Measurements from ENCODE around the gene PAN3.

Gene PAN3

DNA sequence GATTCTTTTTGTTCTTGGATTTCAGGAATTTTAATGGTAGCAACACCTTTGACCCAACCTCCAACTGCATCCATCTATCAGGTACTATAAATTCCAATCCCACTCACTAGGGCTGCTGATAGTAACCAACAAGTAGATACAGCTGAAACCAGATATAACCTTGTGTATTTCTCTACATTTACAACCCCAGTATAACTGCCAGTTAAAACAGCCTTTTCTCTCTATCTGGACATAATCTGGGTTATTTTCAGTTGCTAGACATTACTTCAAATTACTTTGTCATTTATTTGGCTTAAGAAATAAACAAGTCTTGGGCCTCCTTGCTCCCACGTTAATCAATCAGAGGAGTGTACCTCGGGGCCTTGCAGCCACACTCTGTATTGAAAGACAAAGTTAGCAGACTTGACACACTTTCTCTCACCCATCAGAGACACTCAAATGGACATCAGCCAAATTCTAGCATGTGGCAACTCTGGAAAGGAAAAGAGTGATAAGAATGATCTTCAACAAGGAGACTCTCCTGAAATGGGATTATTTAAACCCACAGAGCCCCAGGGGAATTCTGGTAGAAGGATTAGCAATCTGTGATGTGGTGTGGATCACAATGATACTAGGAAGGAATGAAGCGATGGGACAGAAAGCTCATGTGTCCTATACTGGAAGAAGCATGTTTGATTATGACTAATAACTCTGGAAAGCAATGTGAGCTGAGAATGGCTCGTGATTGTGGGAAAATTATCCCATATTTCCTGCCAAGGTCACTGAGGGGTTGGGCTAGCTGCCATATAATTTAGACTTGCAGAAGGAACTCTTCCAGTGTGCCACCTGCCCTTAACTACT is 199.0 kb downstream of the PAN3 start:
- DNase-seq (ENCODE audit: low spot score) = no peak

- no peak for DNase-seq (ENCODE audit: low spot score)
These were observed 199.7 kb downstream of the PAN3 start for GRCh38 chr13:28338006-28338574.

DNA sequence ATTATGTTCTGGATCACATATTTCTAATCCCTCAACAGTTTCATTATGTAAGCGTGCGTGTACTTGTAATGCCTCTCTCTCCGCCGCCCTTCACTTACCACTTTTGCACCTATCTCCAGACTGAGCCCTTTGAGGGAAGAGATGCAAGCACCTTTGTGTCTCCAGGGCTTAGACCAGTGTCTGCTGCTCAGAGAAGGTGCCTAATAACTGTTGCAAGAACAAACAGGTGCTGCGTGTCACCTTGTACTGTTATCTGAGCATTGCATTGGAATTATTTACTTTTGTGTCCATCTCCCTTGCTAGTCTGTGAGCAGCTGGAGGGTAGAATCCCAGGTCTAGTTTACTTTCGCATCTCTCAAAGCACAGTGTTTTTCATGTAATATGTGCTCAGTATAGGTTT is 200.4 kb downstream of the PAN3 start:
- DNase-seq (ENCODE audit: low spot score) = no peak

- DNase-seq (ENCODE audit: low spot score) = no peak
These were observed 201.1 kb downstream of the PAN3 start for GRCh38 chr13:28339419-28339818.

DNA sequence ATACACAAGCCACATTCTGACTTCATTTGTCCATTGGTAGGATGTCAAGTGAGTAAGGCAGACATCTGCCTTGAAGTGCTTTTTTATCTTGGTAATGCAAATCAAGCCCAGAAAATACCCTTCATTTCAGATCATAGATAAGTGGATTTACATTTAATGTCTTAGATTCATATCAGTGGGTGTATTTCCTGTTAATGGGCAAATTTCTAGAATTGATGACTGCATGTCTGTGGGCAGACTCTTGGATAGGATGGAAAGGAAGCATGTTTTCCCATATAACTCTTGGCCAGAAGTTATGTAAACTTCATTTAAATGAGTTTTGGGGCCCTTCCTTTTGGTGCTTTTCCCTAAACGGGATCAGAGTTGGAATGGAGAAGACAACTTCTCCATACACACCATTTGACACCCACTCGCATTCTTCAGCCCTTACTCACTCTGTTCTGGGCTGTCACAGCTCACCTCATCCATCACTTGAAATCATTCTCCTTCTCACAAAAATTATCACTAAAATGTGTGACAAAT is 202.0 kb downstream of the PAN3 start:
- no peak for DNase-seq (ENCODE audit: low spot score)

GRCh38 chr13:28342251-28342650 is 203.9 kb downstream of the PAN3 start:
- no peak for DNase-seq (ENCODE audit: low spot score)

- DNase-seq (ENCODE audit: low spot score) = no peak
These were observed 205.8 kb downstream of the PAN3 start for GRCh38 chr13:28344163-28344562.
